Gastrocnemius medialis (tissue), 4 donors: ENCODE results near the gene TMCC1.

Source experiments
- CTCF ChIP-seq, 5 experiments: fragments of 450-650 bp in 3 of 5; fragments of 200-600 bp in 2 of 5; sonication (generic) in 2 of 5; IDR thresholded peaks in 4 of 5; conservative IDR thresholded peaks in 1 of 5; 1 replicate in 4 of 5; 2 replicates in 1 of 5; pipeline ENCODE4 v1.5.1; 2016 to 2019; ENCODE audit warnings: antibody characterized with exemption in 5 of 5, mild to moderate bottlenecking in 3 of 5, moderate library complexity in 3 of 5
- POLR2A ChIP-seq, 2 donors: fragments of 450-650 bp; IDR thresholded peaks; one replicate each; pipeline ENCODE4 v1.6.1; 2017; ENCODE audit warnings: antibody characterized with exemption in 2 of 2, mild to moderate bottlenecking in 2 of 2, moderate library complexity in 2 of 2

GRCh38 chr3:129638481-129638880 lies 255.0 kb downstream of the TMCC1 start:
- TF ChIP-seq CTCF (IDR thresholded peaks at IDR 0.05 in 4 of 5, conservative IDR thresholded peaks at IDR 0.05 in 1 of 5) (no peak), POLR2A (IDR thresholded peaks at IDR 0.05) (no peak)
